BLaER1 treated with 17β-estradiol and CSF1 and Interleukin-3, amounts not matched to agents 10 nM and 100 nM (cell line): ENCODE measurements around the gene CHST3.

Experiments used
- H3K27ac ChIP-seq, 11 experiments: shearing (Covaris generic); formaldehyde crosslinking; 2 replicates each; pipeline ENCODE4 v1.8.1; 2022
- H3K27me3 ChIP-seq, 11 experiments: shearing (Covaris generic); formaldehyde crosslinking; 2 replicates each; pipeline ENCODE4 v1.8.1; 2022
- H3K36me3 ChIP-seq, 11 experiments: shearing (Covaris generic); formaldehyde crosslinking; 2 replicates each; pipeline ENCODE4 v1.8.1; 2022
- H3K4me1 ChIP-seq, 10 experiments: shearing (Covaris generic); formaldehyde crosslinking; 2 replicates each; pipeline ENCODE4 v1.8.1; 2022
- H3K4me2 ChIP-seq, 11 experiments: shearing (Covaris generic); formaldehyde crosslinking; 2 replicates each; pipeline ENCODE4 v1.8.1; 2022
- H3K4me3 ChIP-seq, 10 experiments: shearing (Covaris generic); formaldehyde crosslinking; 2 replicates each; pipeline ENCODE4 v1.8.1; 2022
- H3K9ac ChIP-seq, 11 experiments: shearing (Covaris generic); formaldehyde crosslinking; 2 replicates each; pipeline ENCODE4 v1.8.1; 2022
- H3K9me3 ChIP-seq, 11 experiments: shearing (Covaris generic); formaldehyde crosslinking; replicated peaks in 1 of 11; 2 replicates each; pipeline ENCODE4 v1.8.1; 2022
- H4K20me1 ChIP-seq, 11 experiments: shearing (Covaris generic); formaldehyde crosslinking; 2 replicates each; pipeline ENCODE4 v1.8.1; 2022
- Cebpa-rat ChIP-seq, 11 experiments: shearing (Covaris generic); IDR thresholded peaks; 2 replicates each; pipeline ENCODE4 v1.8.1; 2022

Gene CHST3

GRCh38 chr10:72012796-72013195, 48.6 kb downstream of the CHST3 start:
- TF ChIP-seq Cebpa-rat (IDR thresholded peaks at IDR 0.05): no peak
- peaks cover 0 to 7% (median 0%) of the 10 kb centered on the region in 11 experiments; a peak in 3 of 22 replicates for H3K36me3 ChIP-seq
- peaks cover 0 to 6% (median 3%) of the 10 kb centered on the region in 11 experiments; a peak in 14 of 22 replicates for H3K9me3 ChIP-seq
- peaks cover 35 to 99% (median 94%) of the 10 kb centered on the region in 10 experiments for H3K4me1 ChIP-seq
- H4K20me1 ChIP-seq: no peaks in the 10 kb centered on the region
- H3K27me3 ChIP-seq: no peaks in the 10 kb centered on the region
- no peak overlapping the region for H3K9ac ChIP-seq
- peak overlapping the region in 8 of 11 experiments; percentile 66 to 96 (median 88); a peak in 16 of 22 replicates for H3K4me2 ChIP-seq
- H3K4me3 ChIP-seq: no peak overlapping the region
- H3K27ac ChIP-seq: no peak overlapping the region

DNA sequence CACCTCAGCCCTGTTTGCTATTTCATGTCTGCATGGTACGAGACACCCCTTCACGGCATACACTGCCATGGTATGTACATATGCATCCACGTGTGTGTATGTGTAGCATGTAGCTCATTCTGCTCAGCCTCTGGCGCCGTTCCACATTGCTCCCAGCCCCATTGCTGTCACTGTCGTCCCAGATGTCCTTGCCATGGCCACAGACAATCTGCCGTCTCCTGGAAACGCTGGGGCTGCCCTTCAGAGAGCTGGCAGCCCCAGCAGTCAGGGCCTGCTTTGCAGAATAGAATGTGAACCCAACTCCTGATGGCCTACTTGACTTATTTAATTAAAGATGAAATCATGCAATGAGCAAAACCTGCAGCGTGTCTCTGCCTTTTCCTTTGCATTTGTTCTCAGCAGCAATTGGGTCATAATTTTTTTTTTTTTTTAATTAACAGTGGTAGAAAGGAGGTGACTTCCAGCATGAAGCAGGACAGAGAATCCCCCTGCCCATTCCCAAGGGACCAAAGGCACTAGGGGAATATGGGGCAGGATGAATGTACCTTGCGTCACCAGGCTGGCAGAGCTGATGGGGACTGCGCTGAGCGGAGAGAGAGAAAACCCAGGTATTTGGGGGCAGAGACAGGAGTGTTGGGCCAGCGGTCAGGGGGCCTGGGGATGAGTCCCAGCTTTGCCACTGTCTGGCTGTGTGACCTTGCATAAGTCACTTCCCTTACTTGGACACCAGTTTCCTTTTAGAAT, 49.2 kb downstream of the CHST3 start:
- Histone ChIP-seq H3K4me1 (peaks cover 35 to 96% (median 88%) of the 10 kb centered on the region in 10 experiments), H3K36me3 (peaks cover 0 to 1% (median 0%) of the 10 kb centered on the region in 11 experiments; a peak in 2 of 22 replicates), H4K20me1 (no peaks in the 10 kb centered on the region), H3K9me3 (peaks cover 0 to under 1% (median 0%) of the 10 kb centered on the region in 11 experiments; a peak in 2 of 22 replicates), H3K27me3 (no peaks in the 10 kb centered on the region), H3K9ac (peak overlapping the region in 3 of 11 experiments; percentile 37 to 56 (median 43); a peak in 1 of 22 replicates), H3K4me2 (peak overlapping the region in 10 of 11 experiments; percentile 9 to 96 (median 86); a peak in 19 of 22 replicates), H3K4me3 (no peak overlapping the region), H3K27ac (peak overlapping the region in 1 of 11 experiments; percentile 38; a peak in 1 of 22 replicates)
- TF ChIP-seq Cebpa-rat (IDR thresholded peaks at IDR 0.05): no peak

DNA sequence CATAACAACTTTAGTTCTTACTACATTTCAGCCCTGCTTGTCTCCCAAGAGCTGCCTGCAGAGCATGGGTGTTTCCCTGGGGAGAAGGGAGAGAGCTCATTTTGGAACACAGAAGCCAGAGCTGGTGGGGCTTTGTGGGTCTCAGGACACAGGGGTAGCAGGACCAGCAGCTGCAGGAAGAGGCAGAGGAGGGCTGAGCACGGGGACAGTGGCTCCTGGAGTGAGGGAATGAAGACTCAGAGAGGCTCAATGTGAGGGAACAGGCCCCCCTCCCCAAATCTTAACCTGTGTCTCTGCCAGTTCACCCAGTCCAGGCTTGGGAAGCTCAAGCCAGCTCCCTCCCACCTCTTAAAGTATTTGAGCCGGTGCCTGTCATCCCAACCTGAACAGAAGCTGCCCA, 50.0 kb downstream of the CHST3 start:
- Histone ChIP-seq H3K27me3 (no peaks in the 10 kb centered on the region), H4K20me1 (no peaks in the 10 kb centered on the region), H3K27ac (peak overlapping the region in 3 of 11 experiments; percentile 25 to 41 (median 38); a peak in 6 of 22 replicates), H3K36me3 (no peaks in the 10 kb centered on the region), H3K9me3 (no peaks in the 10 kb centered on the region), H3K4me2 (peak overlapping the region in 9 of 11 experiments; percentile 61 to 96 (median 86); a peak in 18 of 22 replicates), H3K4me3 (no peak overlapping the region), H3K9ac (peak overlapping the region in 6 of 11 experiments; percentile 7 to 56 (median 34); a peak in 4 of 22 replicates), H3K4me1 (peaks cover 32 to 87% (median 80%) of the 10 kb centered on the region in 10 experiments)
- no peak for TF ChIP-seq Cebpa-rat (IDR thresholded peaks at IDR 0.05)

GRCh38 chr10:72014785-72015480, 50.7 kb downstream of the CHST3 start:
- no peaks in the 10 kb centered on the region for H4K20me1 ChIP-seq
- H3K4me1 ChIP-seq: peaks cover 25 to 80% (median 73%) of the 10 kb centered on the region in 10 experiments
- H3K27ac ChIP-seq: peak overlapping the region in 1 of 11 experiments; percentile 15; a peak in 1 of 22 replicates
- no peaks in the 10 kb centered on the region for H3K9me3 ChIP-seq
- no peak overlapping the region for H3K4me3 ChIP-seq
- H3K27me3 ChIP-seq: no peaks in the 10 kb centered on the region
- peak overlapping the region in 1 of 11 experiments; percentile 24; a peak in 1 of 22 replicates for H3K9ac ChIP-seq
- peak overlapping the region in 10 of 11 experiments; percentile 30 to 96 (median 86); a peak in 19 of 22 replicates for H3K4me2 ChIP-seq
- peak in 8 of 11 experiments; percentile 10 to 79 (median 42); a peak in 5 of 22 replicates for TF ChIP-seq Cebpa-rat (IDR thresholded peaks at IDR 0.05)
- no peaks in the 10 kb centered on the region for H3K36me3 ChIP-seq

DNA sequence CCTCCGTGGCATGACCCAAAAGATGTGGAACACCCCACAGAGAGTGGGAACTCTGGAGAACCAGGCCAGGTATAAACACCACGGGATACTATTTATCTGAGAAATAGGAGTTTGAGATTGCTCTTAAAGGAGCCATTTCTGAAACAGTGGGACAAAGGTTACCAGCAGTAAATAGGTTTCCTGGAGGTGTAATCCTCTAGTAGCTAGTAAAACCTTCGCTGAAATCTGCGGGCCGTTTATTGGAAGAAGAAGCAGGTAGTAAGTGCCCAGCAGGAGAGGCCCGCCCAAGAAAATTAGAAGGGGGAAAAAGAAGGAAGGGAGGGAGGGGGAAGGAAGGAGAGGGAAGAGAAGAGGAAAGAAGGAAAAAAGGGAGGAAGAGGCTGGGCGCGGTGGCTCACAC, 51.6 kb downstream of the CHST3 start:
- TF ChIP-seq Cebpa-rat (IDR thresholded peaks at IDR 0.05): no peak
- Histone ChIP-seq H3K9ac (no peak overlapping the region), H3K4me2 (peak overlapping the region; percentile 46 to 96 (median 86); a peak in 20 of 22 replicates), H3K27me3 (no peaks in the 10 kb centered on the region), H3K4me3 (no peak overlapping the region), H3K9me3 (no peaks in the 10 kb centered on the region), H3K27ac (no peak overlapping the region), H4K20me1 (no peaks in the 10 kb centered on the region), H3K36me3 (no peaks in the 10 kb centered on the region), H3K4me1 (peaks cover 16 to 72% (median 64%) of the 10 kb centered on the region in 10 experiments)

DNA sequence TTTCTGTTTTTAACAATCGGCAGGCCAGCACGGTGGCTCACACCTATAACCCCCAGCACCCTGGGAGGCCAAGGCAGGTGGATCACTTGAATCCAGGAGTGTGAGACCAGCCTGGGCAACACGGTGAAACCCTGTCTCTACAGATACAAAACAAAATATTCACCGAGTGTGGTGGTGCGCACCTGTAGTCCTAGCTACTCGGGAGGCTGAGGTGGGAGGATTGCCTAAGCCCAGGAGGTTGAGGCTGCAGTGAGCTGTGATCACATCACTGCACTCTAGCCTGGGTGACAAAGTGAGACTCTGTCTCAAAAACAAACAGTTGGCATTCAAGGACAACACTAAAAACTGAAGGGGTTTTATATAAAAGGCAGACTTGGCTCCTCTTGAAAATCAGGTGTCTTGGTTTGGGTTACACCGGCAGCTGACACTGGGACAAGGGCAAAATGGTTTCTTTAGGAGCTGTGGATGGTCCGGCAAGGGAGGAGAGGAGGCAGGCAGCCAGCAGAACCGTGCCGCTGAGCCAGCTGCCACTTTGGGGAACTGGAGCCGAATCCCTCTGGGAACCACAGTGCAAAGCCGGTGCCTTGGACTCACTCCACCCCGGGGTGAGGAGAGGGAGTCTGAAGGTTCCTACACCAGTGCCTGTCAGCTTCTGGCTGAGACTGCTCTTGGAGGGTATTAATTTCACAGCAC, 52.6 kb downstream of the CHST3 start:
- H3K4me2 ChIP-seq: peak overlapping the region; percentile 46 to 96 (median 86)
- H4K20me1 ChIP-seq: no peaks in the 10 kb centered on the region
- H3K4me3 ChIP-seq: no peak overlapping the region
- peaks cover 22 to 69% (median 60%) of the 10 kb centered on the region in 10 experiments for H3K4me1 ChIP-seq
- H3K27ac ChIP-seq: no peak overlapping the region
- no peaks in the 10 kb centered on the region for H3K27me3 ChIP-seq
- no peaks in the 10 kb centered on the region for H3K36me3 ChIP-seq
- no peak for TF ChIP-seq Cebpa-rat (IDR thresholded peaks at IDR 0.05)
- H3K9me3 ChIP-seq: no peaks in the 10 kb centered on the region
- H3K9ac ChIP-seq: no peak overlapping the region

DNA sequence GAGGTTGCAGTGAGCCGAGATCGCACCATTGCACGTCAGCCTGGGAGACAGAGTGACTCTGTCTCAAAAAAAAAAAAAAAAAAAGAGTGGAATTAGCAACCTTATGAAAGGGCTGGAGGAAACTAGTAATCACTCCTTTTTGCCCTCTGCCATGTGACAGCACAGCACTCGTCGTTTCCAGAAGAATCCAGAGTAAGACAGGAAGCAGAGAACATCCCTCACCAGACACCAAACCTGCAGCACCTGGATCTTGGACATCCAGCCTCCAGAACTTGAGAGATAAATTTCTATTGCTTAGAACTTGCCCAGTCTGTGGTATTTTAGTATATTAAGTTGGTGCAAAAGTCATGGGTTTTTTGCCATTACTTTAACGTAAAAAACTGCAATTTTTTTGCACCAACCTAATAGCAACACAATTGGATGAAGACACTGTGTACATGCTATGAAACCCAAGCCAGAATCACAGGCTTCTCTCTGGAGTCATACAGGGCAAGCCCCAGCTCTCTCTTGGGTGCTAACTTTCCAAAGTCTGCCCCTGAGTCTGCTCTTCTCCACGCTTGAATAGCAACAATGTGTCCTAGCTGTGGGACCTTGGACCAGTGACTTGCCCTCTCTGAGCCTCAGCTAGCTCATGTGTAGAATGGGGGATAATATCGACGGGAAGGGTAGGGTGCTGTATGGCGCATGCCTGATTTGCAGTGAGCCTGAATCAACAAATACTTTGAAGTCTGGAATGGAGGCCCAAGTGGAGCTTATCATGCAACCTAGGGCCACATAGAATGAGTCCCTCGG, 55.1 kb downstream of the CHST3 start:
- H3K36me3 ChIP-seq: no peaks in the 10 kb centered on the region
- no peaks in the 10 kb centered on the region for H3K9me3 ChIP-seq
- no peak overlapping the region for H3K4me3 ChIP-seq
- TF ChIP-seq Cebpa-rat (IDR thresholded peaks at IDR 0.05): no peak
- no peaks in the 10 kb centered on the region for H4K20me1 ChIP-seq
- no peak overlapping the region for H3K27ac ChIP-seq
- H3K4me2 ChIP-seq: no peak overlapping the region
- peaks cover 22 to 44% (median 39%) of the 10 kb centered on the region in 10 experiments for H3K4me1 ChIP-seq
- no peaks in the 10 kb centered on the region for H3K27me3 ChIP-seq
- no peak overlapping the region for H3K9ac ChIP-seq
